ENCODE results near the gene THAP7.
A peak's percentile ranks its signal among the peaks of the same experiment; 100 is the strongest.

THAP7 gene

GRCh38 chr22:20962491-20962945 lies 39.4 kb downstream of the THAP7 start:
- H3K9me3 ChIP-seq (ENCODE audit: insufficient read depth, low read depth, low read length) = no peaks in the 10 kb centered on the region
- H3K36me3 ChIP-seq (ENCODE audit: insufficient read depth, low read length) = no peaks in the 10 kb centered on the region
- H3K27me3 ChIP-seq (ENCODE audit: insufficient read depth, low read length) = peaks cover 66% of the 10 kb centered on the region
- H3K4me1 ChIP-seq (ENCODE audit: insufficient read depth, low read length) = peaks cover 4% of the 10 kb centered on the region; the same call in 1 of the 2 replicates
- H3K27ac ChIP-seq (ENCODE audit: low read depth, low read length) = no peak overlapping the region
- no peak overlapping the region for H3K9ac ChIP-seq (ENCODE audit: low read depth, low read length)
- WGBS = 92% methylated on average over 2 of the region's 6 CpGs
- H3K4me3 ChIP-seq (ENCODE audit: low read length) = no peak overlapping the region

GRCh38 chr22:20960609-20961008 lies 41.3 kb downstream of the THAP7 start:
- Histone ChIP-seq H3K9ac (ENCODE audit: low read depth, low read length) (no peak overlapping the region), H3K27me3 (ENCODE audit: insufficient read depth, low read length) (peaks cover 62% of the 10 kb centered on the region), H3K4me1 (ENCODE audit: insufficient read depth, low read length) (peaks cover 7% of the 10 kb centered on the region; the same call in 1 of the 2 replicates), H3K4me3 (ENCODE audit: low read length) (no peak overlapping the region), H3K27ac (ENCODE audit: low read depth, low read length) (no peak overlapping the region), H3K36me3 (ENCODE audit: insufficient read depth, low read length) (no peaks in the 10 kb centered on the region), H3K9me3 (ENCODE audit: insufficient read depth, low read depth, low read length) (no peaks in the 10 kb centered on the region)
- WGBS = 95% methylated on average over 3 of the region's 4 CpGs

DNA sequence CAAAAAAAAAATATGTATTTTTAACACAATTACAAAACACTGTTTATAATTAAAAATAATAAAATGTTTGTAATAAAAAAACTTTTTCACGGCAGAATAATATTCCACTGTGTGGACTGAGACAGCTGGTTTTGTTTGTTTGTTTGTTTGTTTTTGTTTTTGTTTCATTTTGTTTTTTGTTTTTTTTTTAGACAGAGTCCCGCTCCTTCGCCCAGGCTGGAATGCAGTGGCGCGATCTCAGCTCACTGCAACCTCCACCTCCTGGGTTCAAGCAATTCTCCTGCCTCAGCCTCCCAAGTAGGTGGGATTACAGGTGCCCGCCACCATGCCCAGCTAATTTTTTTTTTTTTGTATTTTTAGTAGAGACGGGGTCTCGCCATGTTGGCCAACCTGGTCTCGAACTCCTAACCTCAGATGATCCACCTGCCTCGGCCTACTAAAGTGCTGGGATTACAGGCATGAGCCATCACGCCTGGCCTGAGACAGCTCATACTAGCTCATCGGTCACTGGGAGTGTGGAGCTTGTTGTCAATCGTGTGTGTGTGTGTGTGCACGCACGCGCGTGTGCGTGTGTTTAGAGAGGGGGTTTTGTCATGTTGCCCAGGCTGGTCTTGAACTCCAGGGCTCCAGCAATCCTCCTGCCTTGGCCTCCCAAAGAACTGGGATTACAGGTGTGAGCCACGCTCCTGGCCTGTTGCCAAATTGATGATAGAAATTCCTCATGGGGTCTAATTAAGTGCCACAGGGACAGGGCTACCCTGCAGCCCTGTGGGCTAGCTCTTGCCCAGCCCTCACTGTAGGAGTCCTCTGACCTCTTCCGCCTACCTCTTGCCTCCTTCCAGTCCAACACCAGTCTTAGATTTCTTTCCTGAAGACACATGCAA lies 42.1 kb downstream of the THAP7 start:
- H3K36me3 ChIP-seq (ENCODE audit: insufficient read depth, low read length) = no peaks in the 10 kb centered on the region
- peaks cover 7% of the 10 kb centered on the region; the same call in 1 of the 2 replicates for H3K4me1 ChIP-seq (ENCODE audit: insufficient read depth, low read length)
- no peak overlapping the region for H3K27ac ChIP-seq (ENCODE audit: low read depth, low read length)
- WGBS = 96% methylated on average over 20 of the region's 20 CpGs
- no peak overlapping the region for H3K9ac ChIP-seq (ENCODE audit: low read depth, low read length)
- peaks cover 55% of the 10 kb centered on the region for H3K27me3 ChIP-seq (ENCODE audit: insufficient read depth, low read length)
- H3K4me3 ChIP-seq (ENCODE audit: low read length) = no peak overlapping the region
- no peaks in the 10 kb centered on the region for H3K9me3 ChIP-seq (ENCODE audit: insufficient read depth, low read depth, low read length)

GRCh38 chr22:20957683-20958431 lies 44.1 kb downstream of the THAP7 start:
- 7% methylated on average over 32 of the region's 32 CpGs for WGBS
- peaks cover 7% of the 10 kb centered on the region; the same call in 1 of the 2 replicates for H3K4me1 ChIP-seq (ENCODE audit: insufficient read depth, low read length)

GRCh38 chr22:20957102-20957682 lies 44.7 kb downstream of the THAP7 start:
- H3K36me3 ChIP-seq (ENCODE audit: insufficient read depth, low read length) = peaks cover 21% of the 10 kb centered on the region
- peaks cover 29% of the 10 kb centered on the region for H3K27me3 ChIP-seq (ENCODE audit: insufficient read depth, low read length)
- H3K4me3 ChIP-seq (ENCODE audit: low read length) = peak overlapping the region; percentile 79
- 2% methylated on average over 59 of the region's 59 CpGs for WGBS
- H3K27ac ChIP-seq (ENCODE audit: low read depth, low read length) = no peak overlapping the region
- peaks cover 7% of the 10 kb centered on the region; the same call in 1 of the 2 replicates for H3K4me1 ChIP-seq (ENCODE audit: insufficient read depth, low read length)
- H3K9ac ChIP-seq (ENCODE audit: low read depth, low read length) = peak overlapping the region; percentile 40; the same call in 1 of the 2 replicates
- H3K9me3 ChIP-seq (ENCODE audit: insufficient read depth, low read depth, low read length) = no peaks in the 10 kb centered on the region

More at GRCh38 chr22:20957683-20958431, 44.1 kb downstream of the THAP7 start:
- no peak overlapping the region; the same call in 1 of the 2 replicates for H3K9ac ChIP-seq (ENCODE audit: low read depth, low read length)
- H3K4me3 ChIP-seq (ENCODE audit: low read length) = peak overlapping the region; percentile 79
- H3K27ac ChIP-seq (ENCODE audit: low read depth, low read length) = no peak overlapping the region
- no peaks in the 10 kb centered on the region for H3K9me3 ChIP-seq (ENCODE audit: insufficient read depth, low read depth, low read length)
- H3K36me3 ChIP-seq (ENCODE audit: insufficient read depth, low read length) = peaks cover 15% of the 10 kb centered on the region
- peaks cover 35% of the 10 kb centered on the region for H3K27me3 ChIP-seq (ENCODE audit: insufficient read depth, low read length)

DNA sequence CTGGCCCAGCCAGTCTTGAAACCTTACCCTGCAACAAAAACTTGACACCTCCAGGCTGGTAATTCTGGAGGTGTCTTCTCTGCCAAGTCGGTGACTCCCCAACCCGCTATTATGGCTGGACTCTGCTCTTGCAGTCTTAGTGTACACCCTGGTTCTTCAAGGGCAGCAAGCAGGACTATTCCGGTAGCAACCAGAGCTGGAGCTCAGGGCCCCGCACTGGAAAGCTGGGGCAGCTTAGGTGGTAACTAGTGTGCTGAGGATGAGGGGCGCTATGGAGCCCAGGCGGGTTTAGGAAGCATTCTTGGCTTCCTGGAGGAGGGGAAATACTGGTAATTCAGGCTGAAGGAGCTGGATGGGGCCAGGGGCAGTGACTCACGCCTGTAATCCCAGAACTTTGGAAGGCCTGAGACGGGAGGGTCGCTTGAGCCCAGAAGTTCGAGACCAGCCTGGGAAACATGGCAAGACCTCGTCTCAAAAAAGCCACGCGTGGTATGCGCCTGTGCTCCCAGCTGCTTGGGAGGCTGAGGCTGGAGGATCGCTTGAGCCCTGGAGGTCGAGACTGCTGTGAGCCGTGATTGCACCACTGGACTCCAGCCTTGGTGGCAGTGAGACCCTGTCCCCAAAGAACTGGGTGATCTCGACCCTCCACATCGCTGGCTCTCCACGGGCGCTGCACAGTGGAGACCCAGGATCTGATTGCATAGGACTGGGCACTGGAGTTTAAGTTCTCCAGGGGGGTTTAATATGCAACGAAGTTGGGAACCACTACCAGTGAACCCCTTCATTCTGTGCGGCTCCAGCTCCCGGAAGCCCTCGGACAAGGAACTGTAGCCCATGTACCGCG lies 45.4 kb downstream of the THAP7 start:
- Histone ChIP-seq H3K36me3 (ENCODE audit: insufficient read depth, low read length) (peaks cover 28% of the 10 kb centered on the region), H3K4me3 (ENCODE audit: low read length) (peak overlapping the region; percentile 79), H3K9me3 (ENCODE audit: insufficient read depth, low read depth, low read length) (no peaks in the 10 kb centered on the region), H3K27me3 (ENCODE audit: insufficient read depth, low read length) (peaks cover 27% of the 10 kb centered on the region), H3K4me1 (ENCODE audit: insufficient read depth, low read length) (peaks cover 10% of the 10 kb centered on the region), H3K27ac (ENCODE audit: low read depth, low read length) (no peak overlapping the region; the same call in 1 of the 2 replicates), H3K9ac (ENCODE audit: low read depth, low read length) (peak overlapping the region; percentile 40; the same call in 1 of the 2 replicates)
- 39% methylated on average over 27 of the region's 27 CpGs for WGBS

- Histone ChIP-seq H3K27me3 (ENCODE audit: insufficient read depth, low read length) (peaks cover 27% of the 10 kb centered on the region), H3K4me1 (ENCODE audit: insufficient read depth, low read length) (peaks cover 15% of the 10 kb centered on the region), H3K36me3 (ENCODE audit: insufficient read depth, low read length) (peaks cover 38% of the 10 kb centered on the region), H3K9ac (ENCODE audit: low read depth, low read length) (no peak overlapping the region), H3K9me3 (ENCODE audit: insufficient read depth, low read depth, low read length) (no peaks in the 10 kb centered on the region), H3K4me3 (ENCODE audit: low read length) (no peak overlapping the region), H3K27ac (ENCODE audit: low read depth, low read length) (no peak overlapping the region)
- WGBS = 98% methylated on average over 6 of the region's 7 CpGs
Measured at GRCh38 chr22:20955548-20955947, 46.4 kb downstream of the THAP7 start.

GRCh38 chr22:20953668-20954500 lies 48.0 kb downstream of the THAP7 start:
- Histone ChIP-seq H3K9ac (ENCODE audit: low read depth, low read length) (no peak overlapping the region), H3K4me1 (ENCODE audit: insufficient read depth, low read length) (peaks cover 15% of the 10 kb centered on the region), H3K9me3 (ENCODE audit: insufficient read depth, low read depth, low read length) (no peaks in the 10 kb centered on the region), H3K4me3 (ENCODE audit: low read length) (no peak overlapping the region), H3K27ac (ENCODE audit: low read depth, low read length) (no peak overlapping the region), H3K36me3 (ENCODE audit: insufficient read depth, low read length) (peaks cover 54% of the 10 kb centered on the region), H3K27me3 (ENCODE audit: insufficient read depth, low read length) (peaks cover 26% of the 10 kb centered on the region)
- 95% methylated on average over 8 of the region's 8 CpGs for WGBS

- no peak overlapping the region for H3K4me3 ChIP-seq (ENCODE audit: low read length)
- H3K27ac ChIP-seq (ENCODE audit: low read depth, low read length) = no peak overlapping the region
- peaks cover 21% of the 10 kb centered on the region for H3K27me3 ChIP-seq (ENCODE audit: insufficient read depth, low read length)
- H3K9me3 ChIP-seq (ENCODE audit: insufficient read depth, low read depth, low read length) = no peaks in the 10 kb centered on the region
- peaks cover 14% of the 10 kb centered on the region for H3K4me1 ChIP-seq (ENCODE audit: insufficient read depth, low read length)
- H3K36me3 ChIP-seq (ENCODE audit: insufficient read depth, low read length) = peaks cover 59% of the 10 kb centered on the region
- no peak overlapping the region for H3K9ac ChIP-seq (ENCODE audit: low read depth, low read length)
- WGBS = 97% methylated on average over 3 of the region's 3 CpGs
Measured at GRCh38 chr22:20953342-20953608, 48.6 kb downstream of the THAP7 start.
